WTC11 (cell line): ENCODE measurements around the gene CBFA2T2. TPM values are rescaled to one million over a fixed set of nuclear protein-coding genes. Genes with fewer than 3 reads are reported as not detected.

Experiments used
- ATAC-seq: fragments of 200-7000 bp; cut with Tn5 transposase; 2 replicates; pipeline ENCODE4 v1.10.0; 2021; ENCODE audit warnings: mild to moderate bottlenecking, moderate library complexity
- CTCF ChIA-PET: fragments of 300-600 bp; sonication (Branson Sonifier 250); formaldehyde crosslinking; loops from one replicate; lab custom pipeline; 2021; ENCODE audit warnings: antibody characterized with exemption; lab: Charles Lee
- POLR2A ChIA-PET: fragments of 350-600 bp; sonication (Branson Sonifier 250); formaldehyde crosslinking; loops from one replicate; lab custom pipeline; 2021; ENCODE audit warnings: antibody characterized with exemption; lab: Charles Lee
- DNase-seq: peaks from one replicate; pipeline ENCODE4 v3.0.0; 2021; ENCODE audit warnings: low spot score
- H3K27ac Mint-ChIP-seq: 2 replicates; pipeline ENCODE4 v1.8.0; 2021; ENCODE audit warnings: mixed read lengths
- H3K27me3 Mint-ChIP-seq: 2 replicates; pipeline ENCODE4 v1.8.0; 2021; ENCODE audit warnings: low read depth, mild to moderate bottlenecking, moderate library complexity, mixed read lengths
- H3K36me3 Mint-ChIP-seq: 2 replicates; pipeline ENCODE4 v1.8.0; 2021; ENCODE audit warnings: mixed read lengths
- H3K4me1 Mint-ChIP-seq: 2 replicates; pipeline ENCODE4 v1.8.0; 2022; ENCODE audit warnings: mixed read lengths
- H3K4me3 Mint-ChIP-seq: 2 replicates; pipeline ENCODE4 v1.8.0; 2021; ENCODE audit warnings: mild to moderate bottlenecking, moderate library complexity, mixed read lengths
- H3K9me3 Mint-ChIP-seq: 2 replicates; pipeline ENCODE4 v1.8.0; 2021; ENCODE audit warnings: mixed read lengths
- ESRRA ChIP-seq: sonication (generic); formaldehyde crosslinking; IDR thresholded peaks from 2 replicates; pipeline ENCODE4 v1.8.1; 2022; ENCODE audit warnings: mild to moderate bottlenecking, missing genetic modification reagents, borderline replicate concordance
- ZNF317 ChIP-seq: sonication (generic); formaldehyde crosslinking; IDR thresholded peaks from 2 replicates; pipeline ENCODE4 v1.8.1; 2023; ENCODE audit warnings: low read depth, mild to moderate bottlenecking, moderate library complexity, missing genetic modification reagents, borderline replicate concordance
- ZNF423 ChIP-seq: fragments of 250-450 bp; sonication (Bioruptor Pico); IDR thresholded peaks from 2 replicates; pipeline ENCODE4 v2.1.2; 2022; ENCODE audit warnings: mild to moderate bottlenecking, moderate library complexity
- total RNA-seq: library from RNA; stranded (reverse); gene quantifications from 3 replicates; pipeline ENCODE4 v1.2.3, GENCODE V29; 2021
- TF ChIP-seq, protein P1 (sequence below): fragments of 250-450 bp; sonication (Bioruptor Pico); IDR thresholded peaks from 2 replicates; pipeline ENCODE4 v1.9.0; 2021; ENCODE audit warnings: mild to moderate bottlenecking
- TF ChIP-seq, protein P2 (sequence below): sonication (generic); formaldehyde crosslinking; conservative IDR thresholded peaks from 2 replicates; pipeline ENCODE4 v1.8.1; 2022; ENCODE audit warnings: mild to moderate bottlenecking, missing genetic modification reagents
- TF ChIP-seq, protein P3 (sequence below): fragments of 250-450 bp; sonication (Bioruptor Pico); IDR thresholded peaks from 2 replicates; pipeline ENCODE4 v2.1.2; 2022; ENCODE audit warnings: mild to moderate bottlenecking, moderate library complexity
- TF ChIP-seq, protein P4 (sequence below): sonication (generic); formaldehyde crosslinking; conservative IDR thresholded peaks from 2 replicates; pipeline ENCODE4 v1.8.1; 2023; ENCODE audit warnings: mild to moderate bottlenecking, low read depth, missing genetic modification reagents, moderate library complexity
- TF ChIP-seq, protein P5 (sequence below): fragments of 200-600 bp; IDR thresholded peaks from 2 replicates; pipeline ENCODE4 v1.8.0; 2022; ENCODE audit warnings: antibody characterized with exemption

Gene CBFA2T2
- total RNA-seq, 1 experiment from 2014 or later, result 22.1 TPM

DNA sequence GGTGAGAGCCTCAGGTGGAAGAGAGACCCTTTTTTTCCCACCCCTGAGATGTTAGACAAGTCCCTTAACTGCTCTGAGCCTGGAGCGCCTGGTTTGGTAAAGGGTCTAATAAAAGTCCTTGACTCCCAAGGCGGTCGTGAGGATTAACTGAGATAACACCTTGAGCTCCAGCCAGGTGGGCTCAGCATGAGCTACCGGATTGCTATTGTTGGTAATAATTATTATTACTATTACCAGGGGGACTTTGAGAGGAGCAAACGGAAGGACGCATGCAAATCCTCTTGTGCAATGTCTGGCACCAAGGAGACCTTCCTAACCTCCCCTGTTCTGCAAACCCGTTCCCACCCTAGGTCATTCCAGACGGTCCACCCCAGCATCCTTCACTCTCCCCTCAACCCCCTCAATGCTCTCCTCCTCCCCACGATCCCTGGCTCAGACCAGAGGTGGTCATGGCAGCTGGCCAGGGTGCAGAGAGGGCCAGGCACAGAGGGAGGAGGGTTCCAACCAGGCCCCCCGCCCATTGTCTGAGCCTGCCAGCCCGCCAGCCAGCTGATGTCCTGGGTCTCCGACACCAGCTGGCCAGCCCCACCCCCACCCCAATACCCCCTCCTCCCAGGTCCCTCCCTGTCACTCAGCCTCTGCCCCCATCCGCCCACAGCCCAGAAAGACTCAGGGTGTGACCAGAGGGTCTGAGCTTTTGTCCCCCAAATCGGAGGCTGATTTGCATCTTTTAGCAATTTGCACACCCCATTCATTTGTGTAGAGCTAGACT is 14.3 kb upstream of the CBFA2T2 start:
- Mint-ChIP-seq H3K27ac (peak overlapping the region; percentile 86; the same call in 1 of the 2 replicates), H3K4me3 (no peak overlapping the region)
- TF ChIP-seq ZNF317 (CRISPR knock-in tag) (no peak), ZNF423 (CRISPR knock-in tag) (peak; percentile 50; the same call in 1 of the 2 replicates)
- TF ChIP-seq, protein P1, sequence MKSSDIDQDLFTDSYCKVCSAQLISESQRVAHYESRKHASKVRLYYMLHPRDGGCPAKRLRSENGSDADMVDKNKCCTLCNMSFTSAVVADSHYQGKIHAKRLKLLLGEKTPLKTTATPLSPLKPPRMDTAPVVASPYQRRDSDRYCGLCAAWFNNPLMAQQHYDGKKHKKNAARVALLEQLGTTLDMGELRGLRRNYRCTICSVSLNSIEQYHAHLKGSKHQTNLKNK (CRISPR knock-in tag), result no peak
- TF ChIP-seq, all 79 proteins: peak for 1
- ATAC-seq (peak; percentile 32), DNase-seq (peak; percentile 27)
- POLR2A ChIA-PET, result interaction anchor here (0.5 to 1.4 kb wide), 2 partner anchors 14 to 568 kb away, joined by 3 read pairs; partner anchors contain the start of gene CBFA2T2
- Mint-ChIP-seq H3K36me3 (no peaks in the 10 kb centered on the region), H3K27me3 (peaks cover 3% of the 10 kb centered on the region; the same call in 1 of the 2 replicates), H3K4me1 (peaks cover 52% of the 10 kb centered on the region), H3K9me3 (no peaks in the 10 kb centered on the region)
- CTCF ChIA-PET, result interaction anchor here (0.8 to 1.8 kb wide), 3 partner anchors 18 to 178 kb away, joined by 4 to 8 read pairs (median 4); no protein-coding TSS in a partner anchor

DNA sequence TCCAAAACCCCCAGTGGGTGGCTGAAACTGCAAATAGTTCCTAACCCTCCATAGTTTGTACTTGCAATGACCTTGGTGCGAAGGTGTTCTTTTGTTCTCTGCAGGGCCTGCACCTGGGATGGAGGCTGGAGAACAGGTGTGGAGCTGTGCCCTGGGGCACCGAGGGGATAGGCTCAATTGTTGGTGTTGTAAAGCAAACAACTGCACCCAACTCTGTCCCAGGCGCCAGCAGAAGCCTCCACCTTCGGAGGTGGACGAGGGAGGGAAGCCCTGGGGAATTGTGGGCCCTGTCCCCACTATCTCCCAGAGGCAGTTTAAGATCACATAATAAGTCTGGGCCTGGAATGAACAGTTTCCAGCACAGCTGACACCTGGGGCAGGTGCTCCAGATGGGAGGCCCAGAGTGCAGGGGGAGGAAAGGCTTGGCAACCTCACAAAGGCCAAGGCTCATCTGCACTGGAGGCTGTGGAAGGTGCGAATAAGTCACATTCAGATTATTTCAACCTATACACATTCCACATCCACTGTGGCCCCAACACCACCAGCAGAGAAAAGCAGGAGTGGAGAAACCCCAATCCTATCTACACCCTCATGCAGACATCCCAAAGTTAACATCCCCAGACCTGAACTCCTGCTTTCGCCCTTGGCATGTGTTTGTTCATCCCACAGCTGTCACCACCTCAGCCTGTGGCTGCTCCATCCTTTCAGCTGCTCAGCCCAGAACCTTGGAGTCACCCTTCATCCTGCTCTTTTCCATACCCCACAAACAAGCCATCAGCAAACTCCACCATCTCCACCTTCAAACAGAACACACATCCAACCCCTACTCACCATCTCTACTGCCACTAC is 12.3 kb upstream of the CBFA2T2 start:
- H3K27me3 Mint-ChIP-seq, result peaks cover 3% of the 10 kb centered on the region; the same call in 1 of the 2 replicates
- POLR2A ChIA-PET, result interaction anchor here (0.6 kb wide), 1 partner anchor 34 kb away, joined by 3 read pairs; the partner anchor contains the start of gene SNTA1

More for the DNA sequence above, 12.3 kb upstream of the CBFA2T2 start:
- CTCF ChIA-PET, result interaction anchor here (0.6 kb wide), 1 partner anchor 116 kb away, joined by 5 read pairs; no protein-coding TSS in a partner anchor
- peak; percentile 72 for ATAC-seq
- no peak overlapping the region for H3K4me3 Mint-ChIP-seq
- no peaks in the 10 kb centered on the region for H3K36me3 Mint-ChIP-seq
- peaks cover 52% of the 10 kb centered on the region for H3K4me1 Mint-ChIP-seq
- peak overlapping the region; percentile 89 for H3K27ac Mint-ChIP-seq
- peak; percentile 90; the same call in 1 of the 2 replicates for TF ChIP-seq ESRRA
- TF ChIP-seq, protein P2, sequence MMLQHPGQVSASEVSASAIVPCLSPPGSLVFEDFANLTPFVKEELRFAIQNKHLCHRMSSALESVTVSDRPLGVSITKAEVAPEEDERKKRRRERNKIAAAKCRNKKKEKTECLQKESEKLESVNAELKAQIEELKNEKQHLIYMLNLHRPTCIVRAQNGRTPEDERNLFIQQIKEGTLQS (CRISPR knock-in tag), result no peak
- TF ChIP-seq, protein P3, sequence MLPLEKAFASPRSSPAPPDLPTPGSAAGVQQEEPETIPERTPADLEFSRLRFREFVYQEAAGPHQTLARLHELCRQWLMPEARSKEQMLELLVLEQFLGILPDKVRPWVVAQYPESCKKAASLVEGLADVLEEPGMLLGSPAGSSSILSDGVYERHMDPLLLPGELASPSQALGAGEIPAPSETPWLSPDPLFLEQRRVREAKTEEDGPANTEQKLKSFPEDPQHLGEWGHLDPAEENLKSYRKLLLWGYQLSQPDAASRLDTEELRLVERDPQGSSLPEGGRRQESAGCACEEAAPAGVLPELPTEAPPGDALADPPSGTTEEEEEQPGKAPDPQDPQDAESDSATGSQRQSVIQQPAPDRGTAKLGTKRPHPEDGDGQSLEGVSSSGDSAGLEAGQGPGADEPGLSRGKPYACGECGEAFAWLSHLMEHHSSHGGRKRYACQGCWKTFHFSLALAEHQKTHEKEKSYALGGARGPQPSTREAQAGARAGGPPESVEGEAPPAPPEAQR (CRISPR knock-in tag), result no peak
- TF ChIP-seq, protein P4, sequence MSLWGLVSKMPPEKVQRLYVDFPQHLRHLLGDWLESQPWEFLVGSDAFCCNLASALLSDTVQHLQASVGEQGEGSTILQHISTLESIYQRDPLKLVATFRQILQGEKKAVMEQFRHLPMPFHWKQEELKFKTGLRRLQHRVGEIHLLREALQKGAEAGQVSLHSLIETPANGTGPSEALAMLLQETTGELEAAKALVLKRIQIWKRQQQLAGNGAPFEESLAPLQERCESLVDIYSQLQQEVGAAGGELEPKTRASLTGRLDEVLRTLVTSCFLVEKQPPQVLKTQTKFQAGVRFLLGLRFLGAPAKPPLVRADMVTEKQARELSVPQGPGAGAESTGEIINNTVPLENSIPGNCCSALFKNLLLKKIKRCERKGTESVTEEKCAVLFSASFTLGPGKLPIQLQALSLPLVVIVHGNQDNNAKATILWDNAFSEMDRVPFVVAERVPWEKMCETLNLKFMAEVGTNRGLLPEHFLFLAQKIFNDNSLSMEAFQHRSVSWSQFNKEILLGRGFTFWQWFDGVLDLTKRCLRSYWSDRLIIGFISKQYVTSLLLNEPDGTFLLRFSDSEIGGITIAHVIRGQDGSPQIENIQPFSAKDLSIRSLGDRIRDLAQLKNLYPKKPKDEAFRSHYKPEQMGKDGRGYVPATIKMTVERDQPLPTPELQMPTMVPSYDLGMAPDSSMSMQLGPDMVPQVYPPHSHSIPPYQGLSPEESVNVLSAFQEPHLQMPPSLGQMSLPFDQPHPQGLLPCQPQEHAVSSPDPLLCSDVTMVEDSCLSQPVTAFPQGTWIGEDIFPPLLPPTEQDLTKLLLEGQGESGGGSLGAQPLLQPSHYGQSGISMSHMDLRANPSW (CRISPR knock-in tag), result no peak
- TF ChIP-seq, protein P5, sequence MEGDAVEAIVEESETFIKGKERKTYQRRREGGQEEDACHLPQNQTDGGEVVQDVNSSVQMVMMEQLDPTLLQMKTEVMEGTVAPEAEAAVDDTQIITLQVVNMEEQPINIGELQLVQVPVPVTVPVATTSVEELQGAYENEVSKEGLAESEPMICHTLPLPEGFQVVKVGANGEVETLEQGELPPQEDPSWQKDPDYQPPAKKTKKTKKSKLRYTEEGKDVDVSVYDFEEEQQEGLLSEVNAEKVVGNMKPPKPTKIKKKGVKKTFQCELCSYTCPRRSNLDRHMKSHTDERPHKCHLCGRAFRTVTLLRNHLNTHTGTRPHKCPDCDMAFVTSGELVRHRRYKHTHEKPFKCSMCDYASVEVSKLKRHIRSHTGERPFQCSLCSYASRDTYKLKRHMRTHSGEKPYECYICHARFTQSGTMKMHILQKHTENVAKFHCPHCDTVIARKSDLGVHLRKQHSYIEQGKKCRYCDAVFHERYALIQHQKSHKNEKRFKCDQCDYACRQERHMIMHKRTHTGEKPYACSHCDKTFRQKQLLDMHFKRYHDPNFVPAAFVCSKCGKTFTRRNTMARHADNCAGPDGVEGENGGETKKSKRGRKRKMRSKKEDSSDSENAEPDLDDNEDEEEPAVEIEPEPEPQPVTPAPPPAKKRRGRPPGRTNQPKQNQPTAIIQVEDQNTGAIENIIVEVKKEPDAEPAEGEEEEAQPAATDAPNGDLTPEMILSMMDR, result no peak
- TF ChIP-seq, all 79 proteins: peak for 1
- DNase-seq, result peak; percentile 62
- H3K9me3 Mint-ChIP-seq, result no peaks in the 10 kb centered on the region
